ENCODE results near the gene DNM2. TPM values are rescaled to one million over a fixed set of nuclear protein-coding genes. Genes with fewer than 3 reads are reported as not detected.

DNM2 gene
- total and polyA plus RNA-seq, 2 of the 13 experiments (the other 11 are each of a cell fraction or from before 2014, with no cell fraction given), result 41.7 to 59.8 TPM

DNA sequence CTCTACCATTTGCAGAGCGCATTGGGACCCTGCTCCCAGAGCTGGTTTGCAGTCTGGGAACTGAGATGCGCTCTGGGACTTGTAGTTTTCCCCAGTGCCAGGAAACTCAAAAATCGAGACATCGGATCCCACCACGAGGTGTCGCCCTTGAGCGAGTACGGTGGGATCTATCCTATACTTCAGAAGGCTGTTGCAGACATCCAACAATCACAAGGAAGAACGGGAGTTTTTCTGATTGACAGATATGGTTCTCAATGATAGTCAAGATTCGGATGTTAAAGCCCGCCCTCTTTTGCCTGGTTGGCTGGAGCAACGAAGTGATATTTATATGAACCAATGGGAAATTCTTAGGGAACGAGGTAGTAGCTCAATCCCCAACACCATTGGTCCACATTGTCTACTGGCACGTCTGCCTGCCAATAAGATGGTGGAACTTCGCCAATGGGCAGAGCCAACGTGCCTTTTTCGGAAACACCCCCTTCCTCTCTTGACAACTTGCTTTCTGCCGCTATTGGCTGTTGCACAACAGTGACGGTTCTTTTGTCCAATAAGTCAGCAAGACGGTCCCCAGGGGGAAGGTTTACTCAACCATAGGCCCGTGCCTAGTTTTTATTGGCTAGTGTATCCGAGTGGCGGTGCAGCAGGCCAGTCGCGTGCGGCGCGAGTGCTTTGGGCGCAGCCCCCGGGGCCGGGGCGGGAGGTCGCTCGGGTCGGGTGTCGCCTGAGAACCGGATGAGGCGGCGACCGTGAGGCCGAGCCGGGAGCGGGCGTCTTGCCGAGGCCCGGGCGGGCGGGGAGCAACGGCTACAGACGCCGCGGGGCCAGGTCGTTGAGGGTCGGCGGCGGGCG lies at the start of gene DNM2 (continued):
- TF ChIP-seq, protein P1, sequence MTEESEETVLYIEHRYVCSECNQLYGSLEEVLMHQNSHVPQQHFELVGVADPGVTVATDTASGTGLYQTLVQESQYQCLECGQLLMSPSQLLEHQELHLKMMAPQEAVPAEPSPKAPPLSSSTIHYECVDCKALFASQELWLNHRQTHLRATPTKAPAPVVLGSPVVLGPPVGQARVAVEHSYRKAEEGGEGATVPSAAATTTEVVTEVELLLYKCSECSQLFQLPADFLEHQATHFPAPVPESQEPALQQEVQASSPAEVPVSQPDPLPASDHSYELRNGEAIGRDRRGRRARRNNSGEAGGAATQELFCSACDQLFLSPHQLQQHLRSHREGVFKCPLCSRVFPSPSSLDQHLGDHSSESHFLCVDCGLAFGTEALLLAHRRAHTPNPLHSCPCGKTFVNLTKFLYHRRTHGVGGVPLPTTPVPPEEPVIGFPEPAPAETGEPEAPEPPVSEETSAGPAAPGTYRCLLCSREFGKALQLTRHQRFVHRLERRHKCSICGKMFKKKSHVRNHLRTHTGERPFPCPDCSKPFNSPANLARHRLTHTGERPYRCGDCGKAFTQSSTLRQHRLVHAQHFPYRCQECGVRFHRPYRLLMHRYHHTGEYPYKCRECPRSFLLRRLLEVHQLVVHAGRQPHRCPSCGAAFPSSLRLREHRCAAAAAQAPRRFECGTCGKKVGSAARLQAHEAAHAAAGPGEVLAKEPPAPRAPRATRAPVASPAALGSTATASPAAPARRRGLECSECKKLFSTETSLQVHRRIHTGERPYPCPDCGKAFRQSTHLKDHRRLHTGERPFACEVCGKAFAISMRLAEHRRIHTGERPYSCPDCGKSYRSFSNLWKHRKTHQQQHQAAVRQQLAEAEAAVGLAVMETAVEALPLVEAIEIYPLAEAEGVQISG (CRISPR knock-in tag; IDR thresholded peaks at IDR 0.05), result peak; percentile 70; the same call in 1 of the 2 replicates
- TF ChIP-seq ETV5 (CRISPR knock-in tag; IDR thresholded peaks at IDR 0.05; ENCODE audit: borderline replicate concordance) (no peak), PHF21A (CRISPR knock-in tag; IDR thresholded peaks at IDR 0.05) (peak; percentile 67), ZSCAN30 (CRISPR knock-in tag; IDR thresholded peaks at IDR 0.05) (no peak), ZNF652 (CRISPR knock-in tag; IDR thresholded peaks at IDR 0.05; ENCODE audit: borderline replicate concordance, low read depth) (no peak), ZNF775 (CRISPR knock-in tag; IDR thresholded peaks at IDR 0.05; ENCODE audit: borderline replicate concordance) (no peak), KLF11 (CRISPR knock-in tag; IDR thresholded peaks at IDR 0.05) (no peak), ZNF124 (CRISPR knock-in tag; IDR thresholded peaks at IDR 0.05) (no peak), RFXAP (CRISPR knock-in tag; IDR thresholded peaks at IDR 0.05; ENCODE audit: borderline replicate concordance) (peak; percentile 85), ZNF20 (CRISPR knock-in tag; IDR thresholded peaks at IDR 0.05) (no peak), ZNF138 (CRISPR knock-in tag; IDR thresholded peaks at IDR 0.05; ENCODE audit: low read depth) (no peak), STAT5B (CRISPR knock-in tag; IDR thresholded peaks at IDR 0.05) (no peak), ZNF260 (CRISPR knock-in tag; IDR thresholded peaks at IDR 0.05; ENCODE audit: borderline replicate concordance, low read depth) (no peak), DMAP1 (CRISPR knock-in tag; IDR thresholded peaks at IDR 0.05) (no peak; the same call in 1 of the 2 replicates)
- TF ChIP-seq, protein P2, sequence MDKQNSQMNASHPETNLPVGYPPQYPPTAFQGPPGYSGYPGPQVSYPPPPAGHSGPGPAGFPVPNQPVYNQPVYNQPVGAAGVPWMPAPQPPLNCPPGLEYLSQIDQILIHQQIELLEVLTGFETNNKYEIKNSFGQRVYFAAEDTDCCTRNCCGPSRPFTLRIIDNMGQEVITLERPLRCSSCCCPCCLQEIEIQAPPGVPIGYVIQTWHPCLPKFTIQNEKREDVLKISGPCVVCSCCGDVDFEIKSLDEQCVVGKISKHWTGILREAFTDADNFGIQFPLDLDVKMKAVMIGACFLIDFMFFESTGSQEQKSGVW (CRISPR knock-in tag; IDR thresholded peaks at IDR 0.05; ENCODE audit: borderline replicate concordance), result no peak
- TF ChIP-seq, protein P3, sequence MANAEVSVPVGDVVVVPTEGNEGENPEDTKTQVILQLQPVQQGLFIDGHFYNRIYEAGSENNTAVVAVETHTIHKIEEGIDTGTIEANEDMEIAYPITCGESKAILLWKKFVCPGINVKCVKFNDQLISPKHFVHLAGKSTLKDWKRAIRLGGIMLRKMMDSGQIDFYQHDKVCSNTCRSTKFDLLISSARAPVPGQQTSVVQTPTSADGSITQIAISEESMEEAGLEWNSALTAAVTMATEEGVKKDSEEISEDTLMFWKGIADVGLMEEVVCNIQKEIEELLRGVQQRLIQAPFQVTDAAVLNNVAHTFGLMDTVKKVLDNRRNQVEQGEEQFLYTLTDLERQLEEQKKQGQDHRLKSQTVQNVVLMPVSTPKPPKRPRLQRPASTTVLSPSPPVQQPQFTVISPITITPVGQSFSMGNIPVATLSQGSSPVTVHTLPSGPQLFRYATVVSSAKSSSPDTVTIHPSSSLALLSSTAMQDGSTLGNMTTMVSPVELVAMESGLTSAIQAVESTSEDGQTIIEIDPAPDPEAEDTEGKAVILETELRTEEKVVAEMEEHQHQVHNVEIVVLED (CRISPR knock-in tag; IDR thresholded peaks at IDR 0.05; ENCODE audit: borderline replicate concordance), result peak; percentile 53; the same call in 1 of the 2 replicates
- TF ChIP-seq, protein P4, sequence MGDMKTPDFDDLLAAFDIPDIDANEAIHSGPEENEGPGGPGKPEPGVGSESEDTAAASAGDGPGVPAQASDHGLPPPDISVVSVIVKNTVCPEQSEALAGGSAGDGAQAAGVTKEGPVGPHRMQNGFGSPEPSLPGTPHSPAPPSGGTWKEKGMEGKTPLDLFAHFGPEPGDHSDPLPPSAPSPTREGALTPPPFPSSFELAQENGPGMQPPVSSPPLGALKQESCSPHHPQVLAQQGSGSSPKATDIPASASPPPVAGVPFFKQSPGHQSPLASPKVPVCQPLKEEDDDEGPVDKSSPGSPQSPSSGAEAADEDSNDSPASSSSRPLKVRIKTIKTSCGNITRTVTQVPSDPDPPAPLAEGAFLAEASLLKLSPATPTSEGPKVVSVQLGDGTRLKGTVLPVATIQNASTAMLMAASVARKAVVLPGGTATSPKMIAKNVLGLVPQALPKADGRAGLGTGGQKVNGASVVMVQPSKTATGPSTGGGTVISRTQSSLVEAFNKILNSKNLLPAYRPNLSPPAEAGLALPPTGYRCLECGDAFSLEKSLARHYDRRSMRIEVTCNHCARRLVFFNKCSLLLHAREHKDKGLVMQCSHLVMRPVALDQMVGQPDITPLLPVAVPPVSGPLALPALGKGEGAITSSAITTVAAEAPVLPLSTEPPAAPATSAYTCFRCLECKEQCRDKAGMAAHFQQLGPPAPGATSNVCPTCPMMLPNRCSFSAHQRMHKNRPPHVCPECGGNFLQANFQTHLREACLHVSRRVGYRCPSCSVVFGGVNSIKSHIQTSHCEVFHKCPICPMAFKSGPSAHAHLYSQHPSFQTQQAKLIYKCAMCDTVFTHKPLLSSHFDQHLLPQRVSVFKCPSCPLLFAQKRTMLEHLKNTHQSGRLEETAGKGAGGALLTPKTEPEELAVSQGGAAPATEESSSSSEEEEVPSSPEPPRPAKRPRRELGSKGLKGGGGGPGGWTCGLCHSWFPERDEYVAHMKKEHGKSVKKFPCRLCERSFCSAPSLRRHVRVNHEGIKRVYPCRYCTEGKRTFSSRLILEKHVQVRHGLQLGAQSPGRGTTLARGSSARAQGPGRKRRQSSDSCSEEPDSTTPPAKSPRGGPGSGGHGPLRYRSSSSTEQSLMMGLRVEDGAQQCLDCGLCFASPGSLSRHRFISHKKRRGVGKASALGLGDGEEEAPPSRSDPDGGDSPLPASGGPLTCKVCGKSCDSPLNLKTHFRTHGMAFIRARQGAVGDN (CRISPR knock-in tag; IDR thresholded peaks at IDR 0.05), result no peak
- TF ChIP-seq, protein P5, sequence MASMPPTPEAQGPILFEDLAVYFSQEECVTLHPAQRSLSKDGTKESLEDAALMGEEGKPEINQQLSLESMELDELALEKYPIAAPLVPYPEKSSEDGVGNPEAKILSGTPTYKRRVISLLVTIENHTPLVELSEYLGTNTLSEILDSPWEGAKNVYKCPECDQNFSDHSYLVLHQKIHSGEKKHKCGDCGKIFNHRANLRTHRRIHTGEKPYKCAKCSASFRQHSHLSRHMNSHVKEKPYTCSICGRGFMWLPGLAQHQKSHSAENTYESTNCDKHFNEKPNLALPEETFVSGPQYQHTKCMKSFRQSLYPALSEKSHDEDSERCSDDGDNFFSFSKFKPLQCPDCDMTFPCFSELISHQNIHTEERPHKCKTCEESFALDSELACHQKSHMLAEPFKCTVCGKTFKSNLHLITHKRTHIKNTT (CRISPR knock-in tag; IDR thresholded peaks at IDR 0.05), result no peak

Data from HepG2 (cell line).